GM19455 (cell line): ENCODE data around the gene WDFY4.

Experiments used
- ATAC-seq: cut with Tn5 transposase; IDR thresholded peaks from one replicate; pipeline ENCODE4 v1.9.1; 2021; ENCODE audit not compliant: unreplicated experiment

Gene WDFY4

DNA sequence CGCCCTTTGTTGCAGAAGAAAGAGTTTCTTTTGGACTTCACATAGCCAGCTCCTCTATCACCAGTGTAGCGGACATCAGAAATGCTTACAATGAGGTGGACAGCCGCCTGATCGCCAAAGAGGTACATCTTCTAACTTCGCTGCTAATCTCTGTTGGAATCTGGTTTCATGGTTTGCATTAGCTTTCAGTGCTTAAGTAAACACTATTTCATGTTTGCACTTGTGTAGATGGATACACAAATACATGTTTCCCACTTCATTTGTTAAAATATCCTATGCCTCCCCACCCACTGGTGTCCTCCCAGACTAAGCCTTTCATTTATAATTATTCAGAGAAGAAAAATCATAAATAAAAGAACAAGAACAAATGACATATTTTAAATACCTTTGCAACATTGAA is 103.9 kb downstream of the WDFY4 start:
- ATAC-seq, result no peak

GRCh38 chr10:48789486-48790456 is 105.1 kb downstream of the WDFY4 start:
- ATAC-seq, result no peak

- no peak for ATAC-seq
Measured at GRCh38 chr10:48790457-48791044, 105.9 kb downstream of the WDFY4 start.

DNA sequence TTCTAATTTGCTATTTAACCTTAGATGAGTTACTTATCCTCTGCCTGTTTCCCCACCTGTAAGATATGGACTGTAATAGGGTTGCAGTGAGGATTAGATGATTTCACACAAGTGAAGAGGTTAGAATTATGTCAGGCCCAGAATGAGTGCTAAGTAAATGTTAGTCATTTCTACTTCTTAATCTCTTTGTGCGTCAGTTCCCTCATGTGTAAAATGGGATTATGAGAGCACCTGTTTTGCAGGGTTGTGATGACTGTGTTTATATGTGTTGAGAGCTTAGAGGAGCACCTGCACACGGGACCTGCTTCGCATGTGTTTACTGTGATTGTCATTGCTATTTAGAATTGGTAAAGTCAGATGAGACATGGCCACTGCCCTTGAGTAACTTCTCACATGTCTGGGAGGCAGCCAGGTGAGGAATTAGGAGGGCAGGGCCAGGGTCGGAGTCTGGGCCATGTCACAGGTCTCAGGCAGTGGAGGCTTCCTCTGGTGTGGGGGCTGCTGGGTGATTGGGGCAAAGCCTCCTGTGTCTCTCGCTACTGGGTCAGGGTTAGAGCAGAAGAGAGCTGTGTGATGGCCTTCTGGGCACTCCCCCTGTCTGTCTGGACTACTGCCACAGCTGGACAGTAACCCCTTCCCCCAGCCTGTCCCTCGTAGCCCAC is 106.7 kb downstream of the WDFY4 start:
- ATAC-seq, result no peak

DNA sequence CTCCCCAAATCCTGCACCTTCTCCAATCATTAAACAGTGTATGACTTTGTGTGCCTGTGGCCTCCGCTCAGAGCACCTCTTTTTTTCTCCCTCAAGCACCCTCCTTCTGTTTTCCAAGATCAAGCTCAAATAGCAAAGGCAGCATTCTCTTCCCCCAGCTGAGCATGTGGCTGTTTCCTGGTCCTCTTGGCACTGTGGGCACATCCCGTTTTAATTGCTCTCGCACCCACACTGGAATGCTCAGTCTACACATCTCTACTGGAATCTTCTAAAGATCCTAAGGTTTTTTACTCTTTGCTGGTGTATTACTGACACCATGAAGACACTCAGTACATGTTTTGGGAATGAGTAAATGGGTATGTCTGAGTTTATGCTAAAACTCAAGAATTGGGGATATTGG is 107.4 kb downstream of the WDFY4 start:
- ATAC-seq, result no peak

DNA sequence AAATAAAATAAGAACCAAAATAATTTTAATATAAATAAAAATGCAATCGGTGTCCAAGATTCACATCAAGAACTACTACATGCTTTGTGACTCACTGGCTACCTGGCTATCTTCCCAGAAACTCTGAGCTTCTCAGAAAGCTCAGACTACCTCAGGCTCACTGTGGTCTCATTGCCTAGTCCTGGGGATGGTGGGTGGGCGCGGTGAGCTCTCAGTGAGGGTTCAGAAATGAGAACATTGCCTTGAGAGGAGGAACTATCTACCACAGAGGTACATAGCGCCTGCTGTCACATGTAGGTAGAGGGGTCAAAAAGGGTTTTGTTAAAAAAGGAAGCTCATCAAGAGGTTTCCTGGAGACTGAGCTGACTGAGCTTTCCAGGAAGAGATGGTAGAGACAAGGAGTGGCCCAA is 108.0 kb downstream of the WDFY4 start:
- no peak for ATAC-seq

GRCh38 chr10:48794074-48794473 is 109.4 kb downstream of the WDFY4 start:
- no peak for ATAC-seq

DNA sequence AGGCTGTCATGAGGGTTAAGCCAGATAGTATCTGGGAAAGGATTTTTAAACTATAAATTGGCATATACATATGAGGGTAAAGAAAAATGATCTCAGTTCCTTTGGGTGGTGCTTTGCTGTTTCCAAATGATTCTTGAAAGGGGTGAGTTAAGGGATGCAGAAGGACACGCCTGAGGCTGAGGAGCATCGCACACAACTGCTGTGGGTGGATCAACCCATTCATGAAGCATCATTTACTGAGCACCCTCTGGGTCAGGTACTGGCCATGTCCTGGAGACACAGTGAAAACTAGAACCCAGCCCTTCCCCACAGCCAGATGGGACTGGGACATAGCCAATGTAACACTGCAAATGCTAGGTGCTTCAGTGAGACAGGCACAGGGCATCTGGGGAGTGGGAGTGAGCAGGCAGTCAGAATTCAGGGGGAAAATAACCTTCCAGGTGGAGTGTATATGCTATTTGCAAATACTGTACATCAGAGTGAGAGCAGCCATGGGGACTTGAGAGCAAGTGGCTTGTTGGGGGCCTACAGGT is 112.1 kb downstream of the WDFY4 start:
- ATAC-seq, result no peak

- no peak for ATAC-seq
Measured at GRCh38 chr10:48797830-48798229, 113.2 kb downstream of the WDFY4 start.

DNA sequence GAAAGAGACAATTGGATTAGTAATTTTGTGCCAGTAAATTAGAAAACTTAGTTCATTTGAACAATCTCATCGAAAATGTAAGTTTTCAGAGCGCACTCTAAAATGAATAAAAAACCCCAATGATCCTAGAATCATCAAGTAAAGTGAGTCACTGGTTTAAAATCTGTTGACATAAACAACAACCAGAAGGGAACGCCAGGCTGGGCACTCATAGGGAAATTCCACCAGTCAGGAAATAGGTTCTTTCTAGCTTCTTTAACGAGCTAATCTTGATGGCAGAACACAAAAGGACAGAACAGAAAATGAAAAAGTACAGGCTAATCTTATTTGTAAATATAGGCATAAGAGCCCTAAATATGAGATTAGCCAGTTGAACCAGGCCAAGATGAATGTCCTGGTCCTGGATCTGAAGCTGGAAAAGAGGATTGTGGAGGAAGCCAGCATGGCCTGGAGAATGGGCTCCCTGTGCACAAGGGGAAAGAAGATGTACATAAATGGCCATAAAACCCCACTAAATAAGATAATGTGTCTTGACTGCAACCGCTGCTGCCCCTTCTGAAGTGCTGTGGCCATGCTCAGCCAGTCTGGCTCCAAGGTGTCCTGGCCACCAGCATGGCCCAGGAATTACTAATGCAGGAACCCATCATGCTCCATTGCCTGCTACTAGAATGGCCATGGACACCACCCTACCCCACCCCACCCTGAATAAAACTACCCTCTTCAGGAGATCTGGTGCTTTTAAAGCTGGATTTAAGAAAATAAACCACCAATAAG is 114.0 kb downstream of the WDFY4 start:
- ATAC-seq, result no peak

GRCh38 chr10:48799341-48800006 is 114.8 kb downstream of the WDFY4 start:
- no peak for ATAC-seq

DNA sequence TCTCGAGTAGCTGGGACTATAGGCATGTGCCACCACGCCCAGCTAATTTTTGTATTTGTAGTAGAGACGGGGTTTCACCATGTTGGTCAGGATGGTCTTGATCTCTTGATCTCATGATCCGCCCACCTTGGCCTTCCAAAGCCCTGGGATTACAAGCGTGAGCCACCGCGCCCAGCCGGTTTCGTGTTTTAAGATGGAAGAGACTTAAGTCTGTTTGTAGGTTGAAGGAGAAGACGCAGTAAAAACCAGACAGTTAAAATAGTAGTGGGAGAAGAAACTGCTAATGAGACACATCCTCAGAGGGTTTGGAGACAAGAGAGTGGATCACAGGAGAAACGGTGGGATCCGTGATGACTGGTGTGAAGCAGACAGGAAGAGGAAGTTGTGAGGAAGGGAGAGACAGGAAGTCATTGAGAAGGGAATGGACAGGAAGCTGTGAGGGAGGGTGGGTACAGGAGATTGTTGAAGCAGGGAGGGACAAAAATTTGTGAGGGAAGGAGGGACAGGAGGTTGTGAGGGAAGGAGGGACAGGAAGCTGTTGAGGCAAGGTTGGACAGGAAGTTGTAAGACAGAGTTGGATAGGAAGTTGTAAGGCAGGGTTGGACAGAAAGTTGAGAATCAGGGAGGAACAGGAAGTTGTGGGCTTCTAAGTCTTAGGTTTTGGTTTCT is 115.5 kb downstream of the WDFY4 start:
- ATAC-seq, result no peak

GRCh38 chr10:48801001-48801421 is 116.3 kb downstream of the WDFY4 start:
- ATAC-seq, result no peak

DNA sequence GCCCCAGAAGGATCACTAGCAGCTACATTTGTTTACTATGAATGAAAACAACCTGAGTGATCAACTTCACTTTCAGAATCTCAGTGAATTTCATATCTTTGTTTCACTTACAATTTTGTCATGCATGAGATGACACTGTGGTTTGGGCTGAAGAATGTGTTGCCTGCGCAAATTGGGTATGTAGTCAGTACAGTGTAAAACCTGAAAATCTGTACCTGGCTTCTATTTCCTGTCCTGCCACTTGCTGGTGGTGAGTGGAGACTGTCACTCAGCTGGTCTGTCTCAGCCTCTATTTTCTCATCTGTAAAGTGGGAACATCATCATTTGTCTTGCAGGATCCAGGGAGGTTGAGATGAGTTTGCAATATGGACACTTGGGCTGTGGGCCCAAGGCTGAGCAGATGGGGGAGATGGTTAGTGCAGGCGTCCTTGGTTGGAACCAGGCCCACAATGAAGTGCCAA is 118.0 kb downstream of the WDFY4 start:
- ATAC-seq, result peak; percentile 95

DNA sequence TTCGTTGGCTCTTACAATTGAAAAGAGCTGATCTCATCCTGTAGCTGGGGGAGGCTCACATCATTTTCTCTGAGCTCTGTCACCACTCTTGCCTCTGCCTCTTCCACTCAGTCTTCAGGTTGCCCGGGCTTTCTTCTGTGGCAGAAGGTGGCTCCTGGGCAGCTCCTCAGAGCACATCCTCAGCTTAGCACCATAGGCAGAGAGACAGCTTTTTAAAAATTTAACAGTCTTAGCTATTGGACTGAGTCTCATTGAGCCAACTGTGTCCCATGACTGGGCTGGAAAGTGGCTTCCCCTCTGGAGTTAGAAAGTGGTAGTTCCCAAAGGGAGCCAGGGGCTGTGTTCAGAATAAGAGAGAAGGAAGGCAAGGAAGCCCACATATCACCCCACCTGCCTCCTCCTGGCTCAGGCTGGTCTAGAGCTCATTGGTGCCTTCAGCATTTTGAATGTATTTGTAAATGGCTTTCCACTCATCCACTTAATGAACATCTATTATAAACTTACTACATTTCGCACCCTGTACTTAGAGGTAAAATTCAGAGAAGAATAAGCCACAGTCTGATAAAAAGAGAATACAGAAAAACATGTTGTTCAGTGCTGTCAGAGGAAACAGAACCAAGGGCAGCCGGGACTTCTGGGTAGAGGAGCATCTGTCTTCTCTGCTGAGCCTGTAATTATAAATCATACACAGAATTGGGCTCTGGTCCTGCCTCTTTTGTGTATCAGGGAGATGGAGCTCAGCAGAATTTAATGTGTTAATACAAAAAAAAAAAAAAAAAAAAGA is 119.3 kb downstream of the WDFY4 start:
- ATAC-seq, result no peak

- no peak for ATAC-seq
Measured at GRCh38 chr10:48804740-48805182, 120.1 kb downstream of the WDFY4 start.

DNA sequence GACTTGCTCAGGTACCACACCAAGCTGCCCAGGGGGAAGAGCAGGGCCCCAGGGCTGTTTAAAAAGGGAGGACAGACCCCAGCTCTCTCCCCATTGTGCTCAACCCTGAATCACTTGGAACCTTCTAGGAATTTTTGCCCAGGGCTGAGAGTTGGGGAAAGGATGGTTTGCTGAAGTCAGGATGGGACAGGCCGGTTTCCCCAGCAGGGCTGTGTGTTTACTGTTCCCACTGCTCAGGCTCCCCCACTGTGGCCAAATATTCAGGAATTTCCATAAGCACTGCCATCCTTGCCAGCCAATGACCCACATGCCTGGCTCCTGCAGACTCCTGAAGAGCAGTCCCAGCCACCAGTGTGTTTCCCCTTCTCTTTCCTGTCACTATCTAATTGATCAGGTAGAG is 120.7 kb downstream of the WDFY4 start:
- ATAC-seq, result no peak

DNA sequence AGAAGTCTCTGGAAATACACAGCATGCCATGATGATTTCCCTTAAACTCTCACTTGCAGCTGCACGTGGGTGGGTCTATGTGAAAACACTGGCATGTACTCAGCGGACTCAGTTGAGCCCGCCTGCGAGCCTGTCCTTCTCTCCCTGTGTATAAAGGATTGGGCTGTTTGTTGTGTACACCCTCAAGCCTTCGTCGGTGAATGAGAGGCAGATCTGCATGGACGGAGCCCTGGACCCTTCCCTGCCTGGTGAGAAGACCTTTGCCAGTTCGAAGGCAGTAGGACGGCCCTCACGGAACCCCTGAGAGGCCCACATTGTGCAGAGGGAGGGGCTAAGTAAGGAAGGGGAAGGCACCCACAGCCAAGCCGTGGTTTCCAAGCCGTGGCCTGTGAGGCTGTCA is 121.2 kb downstream of the WDFY4 start:
- no peak for ATAC-seq

GRCh38 chr10:48806342-48806741 is 121.7 kb downstream of the WDFY4 start:
- ATAC-seq, result no peak
